Stomach (tissue), 4 donors: ENCODE data around the gene PLEKHF1.

Source experiments
- CTCF ChIP-seq, 7 experiments: fragments of 450-650 bp in 4 of 7; fragments of 200-600 bp in 3 of 7; sonication (generic) in 3 of 7; IDR thresholded peaks; one replicate each; pipeline ENCODE4 v1.5.1; 2016 to 2019; ENCODE audit warnings: antibody characterized with exemption in 7 of 7, control low read depth in 2 of 7, mild to moderate bottlenecking in 1 of 7
- EP300 ChIP-seq: sonication (generic); formaldehyde crosslinking; IDR thresholded peaks from one replicate; pipeline ENCODE4 v1.6.1; 2017; ENCODE audit warnings: antibody characterized with exemption
- POLR2A ChIP-seq, 4 donors: fragments of 450-650 bp; IDR thresholded peaks; one replicate each; pipeline ENCODE4 v1.6.1; 2016; ENCODE audit warnings: antibody characterized with exemption in 4 of 4, control low read depth in 2 of 4, mild to moderate bottlenecking in 1 of 4, moderate library complexity in 1 of 4
- POLR2AphosphoS5 ChIP-seq, 3 donors: sonication (generic); formaldehyde crosslinking; IDR thresholded peaks; one replicate each; pipeline ENCODE4 v1.6.1; 2016; ENCODE audit warnings: antibody characterized with exemption in 3 of 3

GRCh38 chr19:29699861-29700260, 34.6 kb downstream of the PLEKHF1 start:
- no peak for TF ChIP-seq CTCF (IDR thresholded peaks at IDR 0.05)
- TF ChIP-seq POLR2A (IDR thresholded peaks at IDR 0.05): no peak
- TF ChIP-seq POLR2AphosphoS5 (IDR thresholded peaks at IDR 0.05): no peak
- no peak for TF ChIP-seq EP300
